ENCODE measurements around the gene DCAF15.

DCAF15 gene

DNA sequence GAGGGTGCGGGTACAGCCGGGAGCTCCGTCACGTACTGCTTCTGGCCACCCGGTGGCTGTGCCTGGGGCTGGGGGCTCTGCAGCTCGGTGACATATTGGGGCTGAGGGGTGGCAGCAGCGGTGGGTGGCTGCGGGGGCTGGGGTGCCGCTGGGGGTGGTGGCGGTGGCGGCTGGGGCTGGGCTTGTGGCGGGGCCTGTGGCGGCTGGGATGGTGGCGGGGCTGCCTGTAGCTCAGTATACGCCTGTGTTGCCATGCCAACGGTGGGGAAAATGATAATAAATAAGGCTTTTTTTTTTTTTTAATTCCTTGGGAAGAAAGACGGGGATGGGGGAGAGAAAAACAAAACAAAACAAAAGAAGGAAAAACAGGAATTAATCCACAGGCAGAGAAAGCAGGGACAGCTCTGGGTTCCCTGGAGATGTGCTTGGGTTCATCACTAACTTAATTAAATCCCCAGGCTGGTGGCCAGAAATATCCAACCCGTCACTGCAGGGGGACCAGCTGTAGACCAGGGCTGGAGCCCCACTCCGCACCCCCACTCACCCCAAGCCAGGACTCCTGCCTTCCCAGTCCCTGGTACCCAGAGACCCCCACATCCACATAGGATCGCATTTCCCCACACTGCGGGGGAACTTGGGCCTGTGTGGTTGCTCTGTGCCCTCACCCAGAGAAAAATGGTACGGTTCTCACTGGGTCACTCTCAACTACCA, 41.4 kb downstream of the DCAF15 start:
- TF ChIP-seq, protein P1, sequence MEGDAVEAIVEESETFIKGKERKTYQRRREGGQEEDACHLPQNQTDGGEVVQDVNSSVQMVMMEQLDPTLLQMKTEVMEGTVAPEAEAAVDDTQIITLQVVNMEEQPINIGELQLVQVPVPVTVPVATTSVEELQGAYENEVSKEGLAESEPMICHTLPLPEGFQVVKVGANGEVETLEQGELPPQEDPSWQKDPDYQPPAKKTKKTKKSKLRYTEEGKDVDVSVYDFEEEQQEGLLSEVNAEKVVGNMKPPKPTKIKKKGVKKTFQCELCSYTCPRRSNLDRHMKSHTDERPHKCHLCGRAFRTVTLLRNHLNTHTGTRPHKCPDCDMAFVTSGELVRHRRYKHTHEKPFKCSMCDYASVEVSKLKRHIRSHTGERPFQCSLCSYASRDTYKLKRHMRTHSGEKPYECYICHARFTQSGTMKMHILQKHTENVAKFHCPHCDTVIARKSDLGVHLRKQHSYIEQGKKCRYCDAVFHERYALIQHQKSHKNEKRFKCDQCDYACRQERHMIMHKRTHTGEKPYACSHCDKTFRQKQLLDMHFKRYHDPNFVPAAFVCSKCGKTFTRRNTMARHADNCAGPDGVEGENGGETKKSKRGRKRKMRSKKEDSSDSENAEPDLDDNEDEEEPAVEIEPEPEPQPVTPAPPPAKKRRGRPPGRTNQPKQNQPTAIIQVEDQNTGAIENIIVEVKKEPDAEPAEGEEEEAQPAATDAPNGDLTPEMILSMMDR (IDR thresholded peaks at IDR 0.05), result no peak
- no peak for TF ChIP-seq ZFX (IDR thresholded peaks at IDR 0.05; ENCODE audit: borderline replicate concordance)
- no peak overlapping the region for H3K27ac ChIP-seq

DNA sequence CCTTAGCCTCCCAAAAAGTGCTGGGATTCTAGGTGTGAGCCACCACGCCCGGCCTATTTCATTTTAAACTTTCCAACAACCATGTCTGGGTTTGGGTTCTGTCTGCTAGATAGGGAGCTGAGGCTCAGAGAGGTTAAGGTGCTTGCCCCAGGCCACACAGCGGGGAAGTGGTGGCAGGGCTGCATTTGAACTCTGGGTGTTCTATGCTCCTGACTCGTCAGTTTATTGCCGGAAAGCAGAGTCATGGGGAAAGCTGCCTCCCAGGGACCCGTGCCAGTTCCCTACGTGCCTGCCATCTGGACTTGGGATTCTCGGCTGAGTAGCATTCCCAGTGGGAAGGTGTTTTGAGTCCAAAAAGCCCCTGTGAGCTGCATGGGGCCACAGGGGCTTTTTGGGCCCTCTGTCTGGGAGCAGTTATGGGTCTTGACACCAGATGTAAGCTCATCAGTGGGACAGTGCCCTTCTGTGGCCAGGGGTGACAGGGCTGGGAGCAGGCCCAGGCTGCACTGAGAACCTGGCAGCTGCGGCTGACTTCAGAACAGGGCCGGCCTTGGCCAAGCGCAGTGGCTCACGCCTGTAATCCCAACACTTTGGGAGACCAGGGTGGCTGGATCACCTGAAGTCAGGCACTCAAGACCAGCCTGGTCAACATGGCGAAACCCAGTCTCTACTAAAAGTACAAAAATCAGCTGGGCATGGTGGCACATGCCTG, 42.9 kb downstream of the DCAF15 start:
- no peak for TF ChIP-seq ZFX (IDR thresholded peaks at IDR 0.05; ENCODE audit: borderline replicate concordance)
- TF ChIP-seq, protein P1 (IDR thresholded peaks at IDR 0.05), result no peak
- no peak overlapping the region for H3K27ac ChIP-seq

DNA sequence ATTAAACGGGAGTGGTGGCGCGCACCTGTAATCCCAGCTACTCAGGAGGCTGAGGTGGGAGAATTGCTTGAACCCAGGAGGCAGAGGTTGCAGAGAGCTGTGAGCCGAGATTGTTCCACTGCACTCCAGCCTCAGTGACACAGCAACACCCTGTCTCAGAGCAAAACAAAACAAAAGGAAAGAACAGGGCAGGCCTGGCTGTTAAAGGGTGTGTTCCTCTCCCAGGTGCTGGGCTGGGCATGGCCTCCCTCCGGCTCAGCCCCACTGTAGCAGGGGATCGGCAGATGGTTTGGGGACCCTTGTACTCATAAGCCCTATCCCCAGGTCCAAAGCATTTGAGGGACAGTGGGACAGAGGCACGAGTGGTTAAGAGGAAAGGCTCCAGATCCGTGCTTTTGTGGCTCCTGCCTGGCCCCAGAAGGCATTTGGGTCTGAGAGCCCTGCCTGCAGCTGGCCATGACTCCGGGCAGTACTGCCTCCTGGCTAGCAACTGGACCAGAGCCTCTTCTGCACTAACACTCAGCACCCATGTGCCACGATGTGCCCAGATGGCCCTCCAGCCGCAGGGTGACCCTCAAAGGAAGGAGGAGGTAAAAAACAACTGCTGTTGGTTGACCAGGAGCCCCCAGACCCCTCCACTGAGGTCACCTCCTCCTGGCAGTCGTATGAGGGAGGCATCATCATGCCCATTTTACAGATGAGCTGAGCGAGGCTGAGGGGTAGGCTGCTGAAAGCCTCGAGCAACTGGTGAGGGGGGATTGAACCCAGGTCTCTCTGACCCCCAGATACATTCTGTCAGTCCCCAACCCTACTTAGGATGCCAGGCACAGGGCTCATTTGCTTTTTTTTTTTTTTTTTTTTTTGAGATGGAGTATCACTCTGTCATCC, 43.8 kb downstream of the DCAF15 start:
- no peak overlapping the region for H3K27ac ChIP-seq
- TF ChIP-seq, protein P1 (IDR thresholded peaks at IDR 0.05), result no peak
- no peak for TF ChIP-seq ZFX (IDR thresholded peaks at IDR 0.05; ENCODE audit: borderline replicate concordance)

DNA sequence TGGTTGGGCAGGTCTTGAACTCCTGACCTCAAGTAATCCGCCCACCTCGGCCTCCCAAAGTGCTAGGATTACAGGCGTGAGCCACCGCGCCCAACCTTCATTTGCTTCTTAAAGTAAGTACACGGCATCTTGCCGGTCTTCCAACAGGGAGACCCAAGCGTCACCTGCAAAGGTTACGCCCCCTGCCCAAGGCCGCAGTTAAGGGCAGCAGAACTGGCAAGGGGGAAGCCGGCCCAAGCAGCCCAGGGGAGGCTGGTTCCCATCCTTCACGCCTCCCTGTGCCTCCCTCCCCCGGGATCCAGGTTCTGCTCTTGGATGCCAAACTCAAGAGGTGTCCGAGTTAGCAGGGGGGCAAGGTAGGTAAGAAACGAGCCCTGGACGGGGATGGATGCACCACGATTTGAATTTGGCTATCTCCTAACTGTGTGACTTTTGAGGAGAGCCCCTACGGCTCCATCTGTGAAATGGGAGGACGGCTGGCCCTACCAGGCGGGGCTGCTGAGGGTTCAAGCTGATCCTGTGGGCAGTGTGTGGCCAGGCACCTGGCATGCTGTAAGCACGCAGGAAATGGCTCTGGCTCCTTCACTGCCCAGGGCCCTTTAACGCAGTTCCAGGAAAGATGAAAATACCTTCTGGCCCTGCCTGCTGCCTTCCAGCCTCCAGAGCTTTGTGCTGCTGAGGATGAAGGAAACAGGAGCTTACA, 44.8 kb downstream of the DCAF15 start:
- no peak overlapping the region for H3K27ac ChIP-seq
- TF ChIP-seq, protein P1 (IDR thresholded peaks at IDR 0.05), result no peak
- TF ChIP-seq ZFX (IDR thresholded peaks at IDR 0.05; ENCODE audit: borderline replicate concordance), result no peak

DNA sequence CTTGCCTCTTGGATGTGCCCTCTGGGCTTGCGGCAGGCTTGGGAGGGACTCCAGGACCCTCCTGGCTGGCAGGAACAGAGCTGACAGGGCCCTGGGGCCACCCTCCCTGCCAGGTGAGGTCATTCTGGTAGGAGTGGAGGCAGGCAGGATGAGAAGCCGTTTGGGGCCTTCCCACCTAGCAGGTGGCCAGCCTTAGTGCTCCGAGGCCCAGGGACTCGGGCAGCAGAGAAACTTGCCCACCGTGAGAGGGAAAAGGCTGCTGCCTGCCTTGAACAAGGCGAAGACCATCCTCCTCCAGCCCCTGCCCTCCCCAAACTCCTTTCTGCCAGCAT, 45.3 kb downstream of the DCAF15 start:
- H3K27ac ChIP-seq, result no peak overlapping the region
- TF ChIP-seq, protein P1 (IDR thresholded peaks at IDR 0.05), result no peak
- no peak for TF ChIP-seq ZFX (IDR thresholded peaks at IDR 0.05; ENCODE audit: borderline replicate concordance)

DNA sequence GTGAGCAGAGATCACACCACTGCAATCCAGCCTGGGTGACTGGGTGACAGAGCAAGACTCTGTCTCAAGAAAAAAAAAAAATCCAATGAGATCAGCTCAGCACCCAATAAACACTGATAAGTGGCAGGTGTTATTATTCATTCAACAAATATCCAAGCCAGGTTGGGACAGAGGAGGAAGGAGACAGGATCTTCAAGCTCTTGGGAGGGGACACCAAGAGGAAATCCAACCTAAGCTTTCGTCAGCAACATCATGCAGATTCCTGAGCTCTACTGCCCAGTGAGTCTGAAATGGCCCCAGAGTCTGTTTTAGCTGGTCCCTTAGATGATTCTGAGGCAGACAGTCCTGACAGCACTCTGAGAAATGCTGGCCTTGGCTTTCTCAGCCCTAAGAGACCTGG, 46.1 kb downstream of the DCAF15 start:
- H3K27ac ChIP-seq, result no peak overlapping the region
- TF ChIP-seq ZFX (IDR thresholded peaks at IDR 0.05; ENCODE audit: borderline replicate concordance), result no peak
- TF ChIP-seq, protein P1 (IDR thresholded peaks at IDR 0.05), result no peak
